Activated T-helper 1 cell treated with anti-CD3 and anti-CD28 coated beads, Interleukin-12 subunit alpha, Interleukin-12 subunit beta, Interleukin-2, Interleukin-4 antibody, amounts not matched to agents 30 ng/mL and 10 ng/mL and 1 ng/mL, durations not matched to agents 14 hours and 24 hours and 36 hours (primary cell): Measurements from ENCODE around the gene KATNB1. TPM values are rescaled to one million over a fixed set of nuclear protein-coding genes. Genes with fewer than 3 reads are reported as not detected.
A peak's percentile ranks its signal among the peaks of the same experiment; 100 is the strongest.

Experiments used
- DNase-seq: peaks from one replicate; pipeline ENCODE4 v3.0.0; 2021; ENCODE audit warnings: low spot score
- H3K27ac Mint-ChIP-seq: one replicate; pipeline ENCODE4 v1.8.0; 2021; ENCODE audit warnings: mild to moderate bottlenecking, mixed read lengths
- H3K27me3 Mint-ChIP-seq: one replicate; pipeline ENCODE4 v1.8.0; 2022; ENCODE audit warnings: mild to moderate bottlenecking, moderate library complexity, mixed read lengths; ENCODE audit not compliant: insufficient read depth
- H3K36me3 Mint-ChIP-seq: one replicate; pipeline ENCODE4 v1.8.0; 2021; ENCODE audit warnings: low read depth, mixed read lengths
- H3K4me1 Mint-ChIP-seq: one replicate; pipeline ENCODE4 v1.8.0; 2021; ENCODE audit warnings: low read depth, mixed read lengths
- H3K4me3 Mint-ChIP-seq: one replicate; pipeline ENCODE4 v1.8.0; 2021; ENCODE audit warnings: mild to moderate bottlenecking, moderate library complexity, mixed read lengths
- H3K9me3 Mint-ChIP-seq: one replicate; pipeline ENCODE4 v1.8.0; 2021; ENCODE audit warnings: mixed read lengths
- intact Hi-C: fragments of 100-400 bp; cut with micrococcal nuclease; formaldehyde crosslinking; loops from one replicate; pipeline ENCODE4 v1.15.1; 2024
- total RNA-seq: library from RNA; stranded (reverse); gene quantifications from 2 replicates; pipeline ENCODE4 v1.2.3, GENCODE V29; 2022

The KATNB1 gene
- total RNA-seq, 1 donor from 2014 or later = 46.1 TPM

DNA sequence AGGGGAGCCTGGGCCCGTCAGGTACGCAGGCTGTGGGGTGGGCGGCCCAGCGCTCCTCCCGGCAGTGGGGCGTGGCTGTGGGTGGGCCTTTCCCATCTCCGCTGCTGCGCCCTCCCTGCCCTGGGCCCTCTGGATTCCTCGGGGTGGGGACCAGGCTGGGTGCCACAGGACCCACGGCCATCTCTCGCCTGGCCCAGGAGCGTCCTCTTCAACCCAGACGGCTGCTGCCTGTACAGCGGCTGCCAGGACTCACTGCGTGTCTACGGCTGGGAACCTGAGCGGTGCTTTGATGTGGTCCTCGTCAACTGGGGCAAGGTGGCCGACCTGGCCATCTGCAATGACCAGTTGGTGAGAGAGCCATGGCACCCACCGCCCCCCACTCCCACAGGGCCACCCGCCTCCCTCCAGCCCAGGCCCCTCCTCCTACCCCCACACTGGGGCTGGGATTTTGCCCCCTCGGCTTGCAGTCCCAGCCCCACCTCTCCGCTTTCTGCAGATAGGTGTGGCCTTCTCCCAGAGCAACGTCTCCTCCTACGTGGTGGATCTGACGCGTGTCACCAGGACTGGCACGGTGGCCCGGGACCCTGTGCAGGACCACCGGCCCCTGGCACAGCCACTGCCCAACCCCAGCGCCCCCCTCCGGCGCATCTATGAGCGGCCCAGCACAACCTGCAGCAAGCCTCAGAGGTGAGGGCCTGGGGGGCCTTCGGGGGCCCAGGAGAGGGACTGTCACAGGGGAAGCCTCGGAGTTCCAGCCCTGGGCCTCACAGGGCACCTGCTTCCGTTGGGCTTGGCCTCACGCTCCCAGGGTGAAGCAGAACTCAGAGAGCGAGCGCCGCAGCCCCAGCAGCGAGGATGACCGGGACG, 17.2 kb downstream of the KATNB1 start:
- H3K27me3 Mint-ChIP-seq = no peaks in the 10 kb centered on the region
- H3K4me1 Mint-ChIP-seq = no peaks in the 10 kb centered on the region
- DNase-seq = no peak
- no peaks in the 10 kb centered on the region for H3K9me3 Mint-ChIP-seq
- H3K4me3 Mint-ChIP-seq = no peak overlapping the region
- no peaks in the 10 kb centered on the region for H3K36me3 Mint-ChIP-seq
- no peak overlapping the region for H3K27ac Mint-ChIP-seq
- intact Hi-C loops = no loop called here

- Mint-ChIP-seq H3K9me3 (no peaks in the 10 kb centered on the region), H3K27ac (peak overlapping the region; percentile 52), H3K27me3 (no peaks in the 10 kb centered on the region), H3K36me3 (no peaks in the 10 kb centered on the region), H3K4me1 (no peaks in the 10 kb centered on the region), H3K4me3 (no peak overlapping the region)
- intact Hi-C loops = no loop called here
- no peak for DNase-seq
Measured at GRCh38 chr16:57753448-57754353, 18.1 kb downstream of the KATNB1 start.

- no peak for DNase-seq
- Mint-ChIP-seq H3K36me3 (no peaks in the 10 kb centered on the region), H3K4me3 (no peak overlapping the region), H3K9me3 (no peaks in the 10 kb centered on the region), H3K27ac (peak overlapping the region; percentile 52), H3K27me3 (no peaks in the 10 kb centered on the region), H3K4me1 (no peaks in the 10 kb centered on the region)
- intact Hi-C loops = loop anchor here (5.0 kb wide), 1 partner anchor 43 kb away; no protein-coding TSS in a partner anchor
Measured at GRCh38 chr16:57754354-57755060, 18.9 kb downstream of the KATNB1 start.

DNA sequence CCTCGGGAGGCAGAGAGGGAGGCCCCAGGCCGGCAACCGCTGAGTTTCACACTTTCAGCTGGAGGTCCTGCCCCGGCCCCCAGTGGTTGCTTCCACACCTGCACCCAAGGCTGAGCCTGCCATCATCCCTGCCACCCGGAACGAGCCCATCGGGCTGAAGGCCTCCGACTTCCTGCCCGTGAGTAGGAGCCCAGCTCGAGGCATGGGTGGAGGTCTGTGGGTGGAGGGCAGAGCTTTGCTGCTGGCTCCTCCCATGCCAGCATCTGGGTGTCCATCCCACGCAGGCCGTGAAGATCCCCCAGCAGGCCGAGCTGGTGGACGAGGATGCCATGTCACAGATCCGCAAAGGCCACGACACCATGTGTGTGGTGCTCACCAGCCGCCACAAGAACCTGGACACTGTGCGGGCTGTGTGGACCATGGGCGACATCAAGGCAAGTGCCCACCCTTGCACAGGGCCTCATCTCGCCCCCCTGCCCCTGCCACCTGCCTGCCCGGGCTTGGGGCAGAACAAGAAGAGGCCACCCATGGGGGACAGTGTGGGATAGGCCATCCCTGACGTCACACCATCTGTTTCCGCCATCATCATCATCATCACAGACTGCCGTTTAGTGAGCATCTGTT, 19.6 kb downstream of the KATNB1 start:
- Mint-ChIP-seq H3K36me3 (no peaks in the 10 kb centered on the region), H3K27ac (no peak overlapping the region), H3K27me3 (no peaks in the 10 kb centered on the region), H3K4me3 (no peak overlapping the region), H3K4me1 (no peaks in the 10 kb centered on the region), H3K9me3 (no peaks in the 10 kb centered on the region)
- intact Hi-C loops = loop anchor here (5.0 kb wide), 1 partner anchor 42 kb away; no protein-coding TSS in a partner anchor
- no peak for DNase-seq

DNA sequence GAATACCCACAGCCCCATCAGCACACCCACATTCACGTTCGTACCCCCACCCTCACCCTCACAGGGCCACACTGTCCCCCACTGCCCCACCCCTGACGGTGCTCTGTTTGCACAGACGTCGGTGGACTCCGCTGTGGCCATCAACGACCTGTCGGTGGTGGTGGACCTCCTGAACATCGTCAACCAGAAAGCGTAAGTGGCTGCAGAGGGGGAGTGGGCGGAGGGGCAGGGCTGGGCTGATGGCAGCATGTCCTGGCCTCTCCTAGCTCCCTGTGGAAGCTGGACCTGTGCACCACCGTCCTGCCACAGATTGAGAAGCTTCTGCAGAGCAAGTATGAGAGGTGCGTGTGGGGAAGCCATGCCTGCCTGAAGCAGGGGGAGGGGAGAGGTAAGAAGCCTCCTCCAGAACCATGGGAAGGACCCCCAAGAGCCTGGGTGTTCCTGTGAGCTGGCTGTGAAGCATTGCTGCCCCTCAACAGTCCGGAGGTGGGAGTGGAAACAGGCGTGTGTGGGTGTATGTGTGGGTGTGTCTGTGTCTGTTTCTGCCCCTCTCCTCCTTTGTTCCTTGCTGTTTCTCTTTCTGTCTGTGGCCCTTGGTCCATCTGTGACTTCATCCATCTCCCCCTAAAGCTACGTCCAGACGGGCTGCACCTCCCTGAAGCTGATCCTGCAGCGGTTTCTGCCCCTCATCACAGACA, 20.3 kb downstream of the KATNB1 start:
- intact Hi-C loops = loop anchor here (5.0 kb wide), 1 partner anchor 41 kb away; no protein-coding TSS in a partner anchor
- Mint-ChIP-seq H3K27ac (no peak overlapping the region), H3K4me3 (no peak overlapping the region), H3K36me3 (no peaks in the 10 kb centered on the region), H3K27me3 (no peaks in the 10 kb centered on the region), H3K4me1 (no peaks in the 10 kb centered on the region), H3K9me3 (no peaks in the 10 kb centered on the region)
- no peak for DNase-seq

- no peak overlapping the region for H3K27ac Mint-ChIP-seq
- intact Hi-C loops = loop anchor here (1.0 to 5.0 kb wide), 8 partner anchors 21 to 243 kb away; partner anchors contain the start of gene KATNB1
- no peaks in the 10 kb centered on the region for H3K4me1 Mint-ChIP-seq
- no peaks in the 10 kb centered on the region for H3K27me3 Mint-ChIP-seq
- no peak for DNase-seq
- no peak overlapping the region for H3K4me3 Mint-ChIP-seq
- H3K36me3 Mint-ChIP-seq = no peaks in the 10 kb centered on the region
- no peaks in the 10 kb centered on the region for H3K9me3 Mint-ChIP-seq
Measured at GRCh38 chr16:57756424-57757325, 21.1 kb downstream of the KATNB1 start.

DNA sequence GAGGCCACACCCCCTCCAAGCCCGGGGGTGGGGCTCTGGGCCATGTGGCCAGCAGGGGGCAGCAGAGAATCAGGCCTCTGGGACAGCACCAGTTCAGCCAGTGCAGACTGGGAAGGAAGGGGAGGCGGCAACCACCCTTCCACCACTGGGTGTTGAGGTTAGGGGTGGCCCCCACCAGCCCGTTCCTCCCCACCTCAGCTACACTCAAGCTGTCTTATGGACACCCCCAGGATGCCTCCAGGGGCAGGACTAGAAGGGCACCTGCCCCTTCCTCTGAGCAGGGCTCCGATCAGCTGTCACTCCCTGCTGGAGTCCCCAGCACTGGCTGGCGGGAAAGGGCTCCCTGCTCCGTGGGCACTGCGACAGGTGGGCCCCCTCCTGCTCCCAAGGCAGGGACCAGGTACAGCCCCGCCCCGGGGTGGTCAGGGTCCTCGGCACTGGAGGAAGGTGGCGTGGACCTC, 21.8 kb downstream of the KATNB1 start:
- Mint-ChIP-seq H3K27me3 (no peaks in the 10 kb centered on the region), H3K9me3 (no peaks in the 10 kb centered on the region), H3K4me3 (no peak overlapping the region), H3K36me3 (no peaks in the 10 kb centered on the region), H3K4me1 (no peaks in the 10 kb centered on the region), H3K27ac (no peak overlapping the region)
- intact Hi-C loops = loop anchor here (1.0 to 5.0 kb wide), 8 partner anchors 22 to 242 kb away; partner anchors contain the start of gene KATNB1
- peak; percentile 81 for DNase-seq

DNA sequence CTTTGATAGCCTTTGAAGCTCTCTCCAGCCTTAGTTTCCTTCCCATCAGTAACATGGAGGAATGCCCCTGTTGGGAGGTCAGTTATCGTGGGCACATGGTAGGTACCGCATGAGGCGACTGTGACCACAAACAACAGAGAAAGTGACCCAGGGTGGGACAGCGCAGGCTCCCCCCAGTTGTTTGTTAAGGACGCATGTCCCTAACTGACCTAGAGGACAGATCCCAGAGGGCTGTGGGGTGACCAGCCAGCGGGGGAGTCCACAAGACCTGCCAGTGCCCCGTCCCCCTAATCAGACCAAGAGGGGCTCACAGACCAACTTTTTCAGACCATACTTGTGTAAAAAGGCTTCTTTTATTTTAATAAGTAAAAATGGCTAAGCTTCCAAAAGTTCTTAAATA, 22.3 kb downstream of the KATNB1 start:
- intact Hi-C loops = loop anchor here (1.0 to 5.0 kb wide), 8 partner anchors 23 to 241 kb away; partner anchors contain the start of gene KATNB1
- H3K4me3 Mint-ChIP-seq = no peak overlapping the region

GRCh38 chr16:57758331-57759117, 23.0 kb downstream of the KATNB1 start:
- intact Hi-C loops = loop anchor here (5.0 kb wide), 1 partner anchor 39 kb away; no protein-coding TSS in a partner anchor
- Mint-ChIP-seq H3K4me3 (no peak overlapping the region), H3K36me3 (no peaks in the 10 kb centered on the region), H3K27ac (no peak overlapping the region), H3K27me3 (no peaks in the 10 kb centered on the region), H3K4me1 (no peaks in the 10 kb centered on the region), H3K9me3 (no peaks in the 10 kb centered on the region)
- no peak for DNase-seq

More for the DNA sequence above, 22.3 kb downstream of the KATNB1 start:
- no peaks in the 10 kb centered on the region for H3K4me1 Mint-ChIP-seq
- H3K27me3 Mint-ChIP-seq = no peaks in the 10 kb centered on the region
- H3K36me3 Mint-ChIP-seq = no peaks in the 10 kb centered on the region
- no peaks in the 10 kb centered on the region for H3K9me3 Mint-ChIP-seq
- H3K27ac Mint-ChIP-seq = no peak overlapping the region
- DNase-seq = no peak

- H3K4me1 Mint-ChIP-seq = no peaks in the 10 kb centered on the region
- DNase-seq = no peak
- H3K36me3 Mint-ChIP-seq = no peaks in the 10 kb centered on the region
- intact Hi-C loops = loop anchor here (5.0 kb wide), 1 partner anchor 38 kb away; no protein-coding TSS in a partner anchor
- H3K27me3 Mint-ChIP-seq = no peaks in the 10 kb centered on the region
- no peak overlapping the region for H3K4me3 Mint-ChIP-seq
- H3K27ac Mint-ChIP-seq = no peak overlapping the region
- H3K9me3 Mint-ChIP-seq = no peaks in the 10 kb centered on the region
Measured at GRCh38 chr16:57759131-57759530, 23.6 kb downstream of the KATNB1 start.
